Aorta (tissue), 5 donors: ENCODE measurements around the gene AMER2. TPM values are rescaled to one million over a fixed set of nuclear protein-coding genes. Genes with fewer than 3 reads are reported as not detected.

Experiments used
- ATAC-seq: fragments of 200-7000 bp; cut with Tn5 transposase; one replicate; pipeline ENCODE4 v1.9.1; 2022; ENCODE audit warnings: moderate library complexity; ENCODE audit not compliant: low FRiP score
- DNase-seq, 2 donors: peaks; one replicate each; pipeline ENCODE4 v3.0.0-alpha.2; 2020
- H3K27ac ChIP-seq, 2 donors: one replicate each; pipeline ENCODE4 v1.5.1; 2013; ENCODE audit warnings: low read length in 2 of 2, mild to moderate bottlenecking in 2 of 2, moderate library complexity in 2 of 2, control low read depth in 1 of 2, inconsistent platforms in 1 of 2, low read depth in 1 of 2
- H3K27me3 ChIP-seq, 2 donors: one replicate each; pipeline ENCODE4 v1.6.1; 2013; ENCODE audit warnings: control low read depth in 1 of 2, low read length in 1 of 2, mild to moderate bottlenecking in 1 of 2, moderate library complexity in 1 of 2; ENCODE audit not compliant: insufficient read depth in 2 of 2, control insufficient read depth in 1 of 2
- H3K36me3 ChIP-seq, 2 donors: one replicate each; pipeline ENCODE4 v1.6.1; 2013; ENCODE audit warnings: control low read depth in 1 of 2, low read length in 1 of 2, mild to moderate bottlenecking in 1 of 2; ENCODE audit not compliant: insufficient read depth in 2 of 2, control insufficient read depth in 1 of 2
- H3K4me1 ChIP-seq, 2 donors: one replicate each; pipeline ENCODE4 v1.6.1; 2013; ENCODE audit warnings: low read length in 2 of 2, control low read depth in 1 of 2, mild to moderate bottlenecking in 1 of 2, moderate library complexity in 1 of 2; ENCODE audit not compliant: insufficient read depth in 2 of 2, control insufficient read depth in 1 of 2
- H3K4me3 ChIP-seq, 2 donors: one replicate each; pipeline ENCODE4 v1.5.1; 2013; ENCODE audit warnings: low read length in 2 of 2, control low read depth in 1 of 2, mild to moderate bottlenecking in 1 of 2
- H3K9me3 ChIP-seq: one replicate; pipeline ENCODE4 v1.6.1; 2013; ENCODE audit warnings: mild to moderate bottlenecking, low read length; ENCODE audit not compliant: control insufficient read depth
- WGBS, 2 donors: extraction: QIAGEN DNeasy Blood & Tissue Kit; methylation state at CpG; one replicate each; pipeline ENCODE4 v1.1.7; 2013; 5-methylcytosine and 5-hydroxymethylcytosine counted together
- intact Hi-C, 2 donors: fragments of 100-400 bp; cut with DNase I; formaldehyde crosslinking; loops; one replicate each; pipeline versions ENCODE4 v1.14.2 to v1.15.0; 2022
- polyA plus RNA-seq, 2 donors: library from polyadenylated mRNA; stranded (reverse); fragments of 200-250 nt; gene quantifications; one replicate each; pipeline ENCODE4 v1.2.3, GENCODE V29; 2013
- total RNA-seq, 2 donors: library from RNA; stranded (reverse); fragmentation: NEBNext Ultra II Directional; extraction: Animal tissue kit (Norgen Biotek cat#: 25700); gene quantifications; one replicate each; pipeline ENCODE4 v1.2.1, GENCODE V29; 2021
- donor health status: healthy with polysubstance abuse.
- donor health status: Bipolar disorder and iron deficiency.
- donor health status: DM: no; HTN: no; CAD: no.
- donor health status: DM: no; HTN: no; CAD: no.
- donor health status: DM: yes; HTN: yes; CAD: no.

Gene AMER2
- total and polyA plus RNA-seq, 4 donors, result under 0.01 TPM; not detected in 3

DNA sequence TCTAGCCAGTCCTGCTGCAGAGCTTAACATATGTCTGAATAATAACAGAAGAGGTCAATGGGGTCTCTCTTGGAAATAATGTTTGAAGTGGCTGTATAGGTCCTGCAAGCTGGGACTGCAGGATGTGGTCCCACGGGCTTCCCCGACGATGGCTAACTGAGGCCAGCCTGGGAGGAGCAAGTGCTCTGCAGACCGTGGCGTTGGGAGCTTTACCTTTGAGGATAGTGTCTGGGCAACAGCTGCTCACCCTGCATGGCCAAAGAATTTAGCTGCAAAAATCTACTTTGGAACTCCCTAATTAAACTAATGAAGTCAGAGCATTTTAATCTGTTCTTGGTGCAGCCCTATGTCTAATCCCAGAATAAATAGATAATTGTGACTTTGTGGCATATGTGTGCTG is 18.2 kb upstream of the AMER2 start:
- Histone ChIP-seq H3K4me1 (no peaks in the 10 kb centered on the region), H3K27ac (no peak overlapping the region), H3K9me3 (no peaks in the 10 kb centered on the region), H3K4me3 (no peak overlapping the region), H3K36me3 (no peaks in the 10 kb centered on the region), H3K27me3 (no peaks in the 10 kb centered on the region)
- intact Hi-C loops, result no loop called here
- DNase-seq (no peak), ATAC-seq (no peak)
- 74 to 77% methylated on average over 5 of the region's 5 CpGs for WGBS, 2 donors

DNA sequence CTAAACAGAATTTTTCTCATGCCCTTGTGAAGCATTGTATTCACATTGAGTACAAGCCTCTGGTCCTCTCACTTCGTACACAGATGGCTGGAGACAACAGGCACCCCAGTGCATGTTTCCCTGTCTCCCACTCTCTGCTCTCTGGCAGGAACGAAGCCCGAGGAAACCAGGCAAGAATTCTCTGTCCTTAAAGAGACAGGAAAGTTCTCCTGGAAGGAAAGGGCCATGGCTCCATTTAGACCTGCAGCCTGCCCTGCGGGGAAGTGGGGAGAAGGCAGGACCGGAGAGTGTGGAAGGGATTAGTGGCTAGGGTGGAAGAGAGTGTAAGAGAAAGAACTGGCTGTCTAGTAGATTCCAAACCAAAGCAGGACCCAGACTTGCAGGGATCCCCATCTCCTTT is 15.5 kb upstream of the AMER2 start:
- DNase-seq, result no peak
- intact Hi-C loops, result no loop called here

DNA sequence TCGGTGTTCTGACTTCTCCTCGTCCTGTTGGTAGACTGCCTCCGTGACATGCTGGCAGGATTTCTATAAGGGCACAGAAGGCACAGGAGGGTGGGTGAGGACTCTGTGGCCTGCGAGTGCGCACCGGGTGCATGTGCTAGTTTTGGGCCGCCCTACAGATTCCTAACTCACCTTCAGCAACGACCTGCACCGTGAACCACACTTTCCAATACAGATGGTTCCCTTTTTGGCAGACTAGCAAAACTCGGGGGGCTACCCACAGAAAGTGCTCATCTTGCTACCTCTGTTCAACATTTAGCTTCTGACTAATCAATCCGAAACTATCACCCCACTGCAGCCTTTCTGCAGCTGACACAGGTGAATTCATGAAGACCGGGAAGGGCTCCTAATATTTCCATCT is 14.1 kb upstream of the AMER2 start:
- Histone ChIP-seq H3K27ac (no peak overlapping the region), H3K4me1 (no peaks in the 10 kb centered on the region), H3K36me3 (no peaks in the 10 kb centered on the region), H3K4me3 (no peak overlapping the region), H3K27me3 (no peaks in the 10 kb centered on the region), H3K9me3 (peaks cover 4% of the 10 kb centered on the region)
- DNase-seq, result no peak
- 55 to 59% methylated on average over 12 of the region's 12 CpGs for WGBS, 2 donors
- intact Hi-C loops, result no loop called here
- no peak for ATAC-seq

More for the DNA sequence above, 15.5 kb upstream of the AMER2 start:
- Histone ChIP-seq H3K27ac (no peak overlapping the region), H3K27me3 (no peaks in the 10 kb centered on the region), H3K4me3 (no peak overlapping the region), H3K4me1 (no peaks in the 10 kb centered on the region), H3K36me3 (no peaks in the 10 kb centered on the region), H3K9me3 (peaks cover 4% of the 10 kb centered on the region)
- ATAC-seq, result no peak
- 72 to 74% methylated on average over 5 of the region's 5 CpGs for WGBS, 2 donors

- intact Hi-C loops, result no loop called here
- H3K27ac ChIP-seq, result no peak overlapping the region
- H3K36me3 ChIP-seq, result no peaks in the 10 kb centered on the region
- ATAC-seq, result no peak
- H3K4me1 ChIP-seq, result no peaks in the 10 kb centered on the region
- H3K4me3 ChIP-seq, result no peak overlapping the region
- no peaks in the 10 kb centered on the region for H3K27me3 ChIP-seq
- WGBS, 2 donors, result 92% methylated on average over 3 of the region's 3 CpGs
- H3K9me3 ChIP-seq, result peaks cover 6% of the 10 kb centered on the region
- DNase-seq, result no peak
Measured at GRCh38 chr13:25181597-25181996, 9.5 kb upstream of the AMER2 start.

DNA sequence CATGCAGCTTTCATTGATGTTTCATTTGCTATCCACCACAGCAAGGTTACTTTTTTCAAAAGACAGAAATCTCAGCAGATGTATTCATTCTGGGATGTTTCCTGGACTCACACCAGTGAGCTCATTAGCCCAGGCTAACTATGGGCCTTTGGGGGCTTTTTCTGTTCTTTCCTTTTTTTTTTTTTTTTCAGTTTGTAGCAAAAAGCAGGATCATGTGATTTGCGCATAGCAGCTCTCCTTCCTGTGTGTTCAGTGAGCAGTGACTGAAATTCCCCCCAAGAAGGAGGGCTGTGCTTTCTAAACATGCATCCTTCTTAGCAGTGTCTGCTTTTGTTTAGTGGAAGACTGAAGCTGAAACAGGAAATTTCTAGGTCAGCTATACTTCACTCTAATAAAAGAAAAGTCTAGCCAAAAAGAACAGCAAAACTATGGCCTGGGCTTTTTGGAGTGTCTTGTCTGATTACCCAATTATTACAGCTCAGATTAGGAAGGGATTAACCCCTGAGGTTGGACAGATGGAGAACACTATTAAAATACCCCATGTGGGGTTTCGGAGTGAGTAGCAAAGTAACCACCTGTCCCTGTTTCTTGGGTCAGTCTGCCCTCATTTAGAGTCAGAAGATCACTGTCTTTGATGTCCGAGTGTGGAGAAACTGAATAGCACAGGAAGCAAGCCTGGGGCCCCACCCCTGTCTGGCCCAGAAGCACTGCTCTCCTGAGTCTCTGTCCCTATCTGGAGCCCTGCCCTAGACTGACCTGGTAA is 8.9 kb upstream of the AMER2 start:
- intact Hi-C loops, result no loop called here
- 84 to 85% methylated on average over 3 of the region's 3 CpGs for WGBS, 2 donors
- H3K27me3 ChIP-seq, result no peaks in the 10 kb centered on the region
- DNase-seq (no peak), ATAC-seq (no peak)
- no peaks in the 10 kb centered on the region for H3K36me3 ChIP-seq
- H3K4me1 ChIP-seq, result no peaks in the 10 kb centered on the region
- peaks cover 6% of the 10 kb centered on the region for H3K9me3 ChIP-seq
- H3K27ac ChIP-seq, result no peak overlapping the region
- H3K4me3 ChIP-seq, result no peak overlapping the region

- intact Hi-C loops, result no loop called here
- no peaks in the 10 kb centered on the region for H3K27me3 ChIP-seq
- H3K4me1 ChIP-seq, result no peaks in the 10 kb centered on the region
- H3K4me3 ChIP-seq, result no peak overlapping the region
- DNase-seq (no peak), ATAC-seq (no peak)
- H3K9me3 ChIP-seq, result peaks cover 6% of the 10 kb centered on the region
- H3K36me3 ChIP-seq, result no peaks in the 10 kb centered on the region
- WGBS, 2 donors, result 74 to 77% methylated on average over 18 of the region's 18 CpGs
- no peak overlapping the region for H3K27ac ChIP-seq
Measured at GRCh38 chr13:25179832-25180774, 8.0 kb upstream of the AMER2 start.

- WGBS, 2 donors, result 95% methylated on average over 3 of the region's 3 CpGs
- intact Hi-C loops, result no loop called here
Measured at GRCh38 chr13:25179011-25179410, 6.9 kb upstream of the AMER2 start.

DNA sequence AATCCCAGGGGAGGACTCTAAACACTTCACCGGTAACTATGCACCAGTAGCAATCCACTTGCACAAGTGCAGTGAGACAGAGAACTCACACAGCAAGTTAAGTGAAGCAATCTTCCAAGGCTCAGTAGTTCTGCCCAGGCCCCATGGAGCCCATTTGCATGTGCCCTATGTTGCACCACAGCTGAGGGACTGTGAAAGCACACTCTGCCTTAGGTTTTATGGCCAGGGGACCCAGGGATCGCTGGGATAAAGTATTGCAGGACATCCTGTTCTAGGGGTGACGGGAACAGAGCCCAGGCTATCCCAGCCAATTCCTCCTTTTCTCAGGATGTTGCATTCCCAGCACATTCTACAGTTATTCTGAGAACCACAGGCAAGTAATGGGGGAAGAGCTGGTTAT is 6.0 kb upstream of the AMER2 start:
- Histone ChIP-seq H3K4me3 (no peak overlapping the region), H3K36me3 (no peaks in the 10 kb centered on the region), H3K27me3 (peaks cover 0 to 1% of the 10 kb centered on the region in 2 donors), H3K4me1 (no peaks in the 10 kb centered on the region), H3K9me3 (peaks cover 4% of the 10 kb centered on the region), H3K27ac (no peak overlapping the region)
- ATAC-seq (no peak), DNase-seq (no peak)
- intact Hi-C loops, result no loop called here
- 78 to 83% methylated on average over 3 of the region's 3 CpGs for WGBS, 2 donors

More at GRCh38 chr13:25179011-25179410, 6.9 kb upstream of the AMER2 start:
- no peak overlapping the region for H3K27ac ChIP-seq
- H3K4me3 ChIP-seq, result no peak overlapping the region
- no peaks in the 10 kb centered on the region for H3K4me1 ChIP-seq
- H3K9me3 ChIP-seq, result peaks cover 5% of the 10 kb centered on the region
- DNase-seq (no peak), ATAC-seq (no peak)
- H3K27me3 ChIP-seq, result no peaks in the 10 kb centered on the region
- H3K36me3 ChIP-seq, result no peaks in the 10 kb centered on the region
